Measurements from ENCODE around the gene CPNE2.

- TF ChIP-seq, protein P1, sequence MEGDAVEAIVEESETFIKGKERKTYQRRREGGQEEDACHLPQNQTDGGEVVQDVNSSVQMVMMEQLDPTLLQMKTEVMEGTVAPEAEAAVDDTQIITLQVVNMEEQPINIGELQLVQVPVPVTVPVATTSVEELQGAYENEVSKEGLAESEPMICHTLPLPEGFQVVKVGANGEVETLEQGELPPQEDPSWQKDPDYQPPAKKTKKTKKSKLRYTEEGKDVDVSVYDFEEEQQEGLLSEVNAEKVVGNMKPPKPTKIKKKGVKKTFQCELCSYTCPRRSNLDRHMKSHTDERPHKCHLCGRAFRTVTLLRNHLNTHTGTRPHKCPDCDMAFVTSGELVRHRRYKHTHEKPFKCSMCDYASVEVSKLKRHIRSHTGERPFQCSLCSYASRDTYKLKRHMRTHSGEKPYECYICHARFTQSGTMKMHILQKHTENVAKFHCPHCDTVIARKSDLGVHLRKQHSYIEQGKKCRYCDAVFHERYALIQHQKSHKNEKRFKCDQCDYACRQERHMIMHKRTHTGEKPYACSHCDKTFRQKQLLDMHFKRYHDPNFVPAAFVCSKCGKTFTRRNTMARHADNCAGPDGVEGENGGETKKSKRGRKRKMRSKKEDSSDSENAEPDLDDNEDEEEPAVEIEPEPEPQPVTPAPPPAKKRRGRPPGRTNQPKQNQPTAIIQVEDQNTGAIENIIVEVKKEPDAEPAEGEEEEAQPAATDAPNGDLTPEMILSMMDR (IDR thresholded peaks at IDR 0.05): no peak
- no peak for TF ChIP-seq POLR2A (IDR thresholded peaks at IDR 0.05)
Measured at GRCh38 chr16:57128771-57129389, 36.5 kb downstream of the CPNE2 start.

Measured in ovary (tissue), 3 donors.